Glomerular endothelial cell (primary cell): ENCODE data around the gene TPRX1. TPM values are rescaled to one million over a fixed set of nuclear protein-coding genes. Genes with fewer than 3 reads are reported as not detected.
"Not testable (repeated sequence)": the region's sequence is repeated elsewhere in the genome, so short reads cannot be mapped to it uniquely, and the experiment has no call there.

Experiments used
- DNase-seq: peaks from one replicate; pipeline ENCODE4 v3.0.0-alpha.2; 2011; ENCODE audit warnings: low read depth, low spot score; ENCODE audit errors: extremely low read depth
- total RNA-seq: library from RNA; depleted of rRNA; stranded (reverse); fragments of >200 nt; gene quantifications from 2 replicates; pipeline ENCODE4 v1.2.3, GENCODE V29; 2015

Gene TPRX1
- total RNA-seq, 1 donor from 2014 or later = not detected

DNA sequence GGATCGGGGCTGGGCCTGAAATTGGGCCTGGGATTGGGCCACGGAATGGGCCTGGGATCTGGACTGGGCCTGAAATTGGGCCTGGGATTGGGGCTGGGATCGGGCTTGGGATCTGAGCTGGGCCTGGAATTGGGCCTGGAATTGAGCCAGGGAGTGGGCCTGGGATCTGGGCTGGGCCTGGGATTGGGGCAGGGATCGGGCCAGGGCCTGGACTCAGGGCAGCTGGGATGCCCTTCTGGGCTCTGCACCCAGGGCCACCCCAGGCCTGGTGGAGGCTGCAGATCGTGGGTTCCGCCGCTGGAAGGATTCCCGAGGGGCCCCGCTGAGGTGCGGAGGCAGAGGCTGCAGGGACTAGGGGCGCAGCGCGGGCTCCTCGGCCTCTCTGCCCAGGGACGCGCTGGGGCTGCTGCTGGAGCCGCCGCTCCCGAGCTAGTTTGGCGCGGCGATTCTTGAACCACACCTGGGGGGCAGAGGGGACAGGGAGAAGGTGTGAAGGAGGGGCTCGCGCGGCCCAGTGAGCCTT lies 1.8 kb downstream of the TPRX1 start:
- no peak for DNase-seq

- DNase-seq = no peak
These were observed 3.1 kb downstream of the TPRX1 start for GRCh38 chr19:47801270-47801669.

- DNase-seq = no peak
These were observed 5.5 kb downstream of the TPRX1 start for GRCh38 chr19:47798904-47799266.

DNA sequence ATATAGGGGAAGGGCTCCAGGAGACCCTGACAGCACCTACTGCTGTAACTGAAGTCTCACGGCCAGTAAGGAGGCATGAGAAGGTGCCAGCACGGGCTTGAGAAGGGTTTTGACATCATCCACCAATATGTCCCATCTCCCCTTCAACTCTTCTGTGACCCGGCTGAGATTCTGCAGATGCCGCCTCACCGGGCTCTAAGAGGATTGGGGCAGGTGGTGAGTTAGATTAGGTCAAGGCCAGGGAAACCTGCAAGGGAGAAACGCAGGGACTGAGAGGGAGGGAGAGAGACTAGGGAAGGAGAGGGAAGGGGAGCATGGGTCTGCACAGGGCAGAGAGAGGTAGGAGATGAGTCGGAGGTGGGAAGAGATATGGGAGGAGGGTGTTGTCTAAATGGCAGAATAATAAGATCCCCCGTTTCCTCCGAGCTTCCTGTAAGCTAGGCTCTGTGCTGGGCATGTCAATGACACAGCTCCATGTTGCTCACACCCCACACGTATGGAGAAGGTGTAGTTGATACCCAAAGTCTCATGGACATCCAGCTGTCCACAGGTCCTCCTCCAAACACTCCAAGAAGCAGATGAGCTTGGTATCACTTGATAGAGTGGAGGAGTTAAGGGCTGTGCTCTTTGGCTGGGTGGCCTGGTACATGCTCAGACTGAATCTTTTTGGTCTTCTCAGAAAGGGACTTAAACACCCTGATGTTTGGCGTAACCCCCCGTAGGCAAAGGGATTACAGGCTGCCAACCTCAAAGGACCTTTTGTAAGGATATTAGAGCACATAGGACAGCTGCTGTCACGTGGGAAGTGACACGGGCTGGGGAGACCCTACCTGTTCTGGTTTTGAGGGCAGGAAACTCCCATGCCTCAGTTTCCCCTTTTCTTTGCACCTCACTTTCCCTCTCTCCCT lies 6.1 kb downstream of the TPRX1 start:
- DNase-seq = no peak

DNA sequence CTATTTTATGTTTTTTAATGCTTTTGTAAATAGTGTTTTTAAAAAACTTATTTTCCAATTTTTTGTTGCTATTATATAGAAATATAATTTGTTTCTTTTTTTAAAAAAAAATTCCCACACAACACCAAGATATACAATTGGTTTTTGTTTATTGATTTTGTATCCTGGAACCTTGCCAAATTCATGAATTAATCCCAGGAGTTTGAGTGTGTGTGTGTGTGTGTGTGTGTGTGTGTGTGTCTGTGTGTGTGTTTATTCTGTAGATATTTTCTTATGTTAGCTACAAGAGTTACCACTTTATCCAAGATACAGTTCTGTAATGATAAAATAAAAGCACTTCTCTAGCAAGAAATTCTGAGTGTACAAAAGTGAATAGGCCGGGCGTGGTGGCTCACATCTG lies 7.6 kb downstream of the TPRX1 start:
- DNase-seq = no peak

DNA sequence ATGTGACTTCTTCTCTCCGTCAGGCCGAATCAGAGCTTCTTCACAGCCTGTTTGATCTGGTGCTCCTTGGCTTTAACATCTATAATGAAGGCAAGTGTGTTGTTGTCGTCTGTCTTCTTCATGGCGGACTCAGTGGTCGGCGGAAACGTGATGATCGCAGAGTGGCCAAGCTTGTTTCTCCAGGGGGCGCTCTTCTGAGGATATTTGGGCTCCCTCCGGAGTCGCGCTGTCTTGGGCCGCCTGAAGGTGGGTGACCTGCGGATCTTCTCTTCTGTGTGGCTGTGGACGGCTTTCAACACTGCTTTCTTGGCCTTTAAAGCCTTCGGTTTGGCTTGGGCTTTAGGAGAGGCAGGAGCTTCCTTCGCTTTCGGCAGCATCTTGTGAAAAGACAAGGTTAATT lies 9.8 kb downstream of the TPRX1 start:
- no peak for DNase-seq

DNA sequence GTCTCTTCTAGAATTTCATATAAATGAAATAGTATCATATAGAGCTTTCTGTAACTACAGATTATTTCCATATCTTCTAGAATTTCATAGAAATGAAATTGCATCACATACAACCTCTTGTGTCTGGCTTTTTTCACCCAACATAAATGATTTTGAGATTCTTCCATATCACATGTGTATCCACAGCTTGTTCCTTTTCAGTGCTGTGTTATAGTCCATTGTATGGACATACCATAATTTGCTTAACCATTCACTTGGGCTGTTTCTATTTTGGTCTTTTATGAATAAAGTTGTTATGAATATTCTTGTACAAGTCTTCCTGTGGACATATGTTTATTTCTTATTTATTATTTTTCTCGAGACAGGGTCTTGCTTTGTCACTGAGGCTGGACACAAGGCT lies 11.7 kb downstream of the TPRX1 start:
- DNase-seq = no peak

DNA sequence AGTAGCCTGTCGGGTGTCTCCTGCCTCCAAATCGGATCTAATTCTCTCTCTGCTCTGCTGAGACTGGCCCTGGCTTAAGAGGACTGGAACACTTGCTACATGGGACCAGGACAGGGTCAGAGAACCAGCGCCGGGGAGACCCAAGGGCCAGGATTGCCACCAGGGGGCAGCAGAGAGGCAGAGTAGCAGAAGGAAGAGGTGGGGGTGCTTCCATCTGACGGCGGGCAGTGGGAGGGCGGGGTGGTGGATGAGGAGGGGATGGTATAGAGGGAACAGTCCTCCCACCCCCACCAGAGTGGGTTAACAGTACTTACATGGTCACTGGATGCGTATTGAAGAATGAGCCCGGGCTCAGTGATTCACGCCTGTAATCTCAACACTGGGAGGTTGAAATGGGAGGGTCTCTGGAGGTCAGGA lies 13.9 kb downstream of the TPRX1 start:
- DNase-seq = no peak

DNA sequence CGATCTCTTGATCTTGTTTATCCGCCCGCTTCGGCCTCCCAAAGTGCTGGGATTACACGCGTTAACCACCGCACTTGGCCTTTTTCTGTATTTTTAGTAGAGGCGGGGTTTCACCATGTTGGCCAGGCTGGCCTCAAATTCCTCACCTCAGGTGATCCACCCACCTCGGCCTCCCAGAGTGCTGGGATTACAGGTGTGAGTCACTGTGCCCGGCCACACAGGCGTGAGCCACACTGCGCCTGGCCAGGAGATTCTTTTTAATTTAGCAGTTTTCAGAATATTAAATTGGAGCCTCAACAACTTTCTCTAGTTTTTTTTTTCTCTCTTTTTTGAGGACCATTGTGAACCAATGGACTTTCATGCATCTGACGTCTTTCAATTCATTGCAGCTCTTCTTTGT lies 14.5 kb downstream of the TPRX1 start:
- DNase-seq = not testable (repeated sequence)

DNA sequence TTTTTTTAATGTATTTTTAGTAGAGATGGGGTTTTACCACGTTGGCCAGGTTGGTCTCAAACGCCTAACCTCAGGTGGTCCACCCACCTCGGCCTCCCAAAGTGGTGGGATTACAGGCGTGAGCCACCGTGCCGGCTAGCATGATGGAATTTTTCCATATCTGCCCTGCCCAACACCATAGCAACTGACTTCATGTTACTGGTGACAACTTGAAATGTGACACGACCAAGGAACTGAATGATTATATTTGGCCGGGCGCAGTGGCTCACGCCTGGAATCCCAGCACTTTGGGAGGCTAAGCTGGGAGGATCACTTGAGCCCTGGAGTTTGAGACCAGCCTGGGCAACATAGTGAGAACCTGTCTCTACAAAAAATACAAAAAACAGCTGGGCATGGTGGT lies 17.0 kb downstream of the TPRX1 start:
- not testable (repeated sequence) for DNase-seq

- DNase-seq = no peak
These were observed 17.8 kb downstream of the TPRX1 start for GRCh38 chr19:47786566-47786965.

DNA sequence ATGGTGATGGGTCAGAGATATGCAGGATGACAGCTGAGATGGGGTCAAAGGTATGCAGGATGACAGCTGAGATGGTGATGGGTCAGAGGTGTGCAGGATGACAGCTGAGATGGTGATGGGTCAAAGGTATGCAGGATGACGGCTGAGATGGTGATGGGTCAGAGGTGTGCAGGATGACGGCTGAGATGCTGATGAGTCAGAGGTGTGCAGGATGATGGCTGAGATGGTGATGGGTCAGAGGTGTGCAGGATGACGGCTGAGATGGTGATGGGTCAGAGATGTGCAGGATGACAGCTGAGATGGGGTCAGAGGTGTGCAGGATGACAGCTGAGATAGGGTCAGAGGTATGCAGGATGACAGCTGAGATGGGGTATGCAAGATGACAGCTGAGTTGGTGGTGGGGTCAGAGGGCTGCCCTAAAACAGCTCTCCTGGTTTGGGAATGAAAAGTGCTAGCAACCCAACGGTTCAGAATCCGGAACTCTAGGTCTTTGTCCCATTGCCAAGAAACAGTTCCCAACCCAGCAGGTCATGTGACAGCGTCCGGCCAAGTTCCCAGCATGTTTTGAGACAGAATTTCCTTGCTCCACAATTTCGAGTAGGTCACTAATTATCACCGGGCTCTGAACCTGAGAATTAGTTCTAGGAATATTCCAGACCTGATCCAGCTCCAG lies 22.6 kb downstream of the TPRX1 start:
- DNase-seq = no peak

GRCh38 chr19:47780215-47780551 lies 24.2 kb downstream of the TPRX1 start:
- DNase-seq = no peak

DNA sequence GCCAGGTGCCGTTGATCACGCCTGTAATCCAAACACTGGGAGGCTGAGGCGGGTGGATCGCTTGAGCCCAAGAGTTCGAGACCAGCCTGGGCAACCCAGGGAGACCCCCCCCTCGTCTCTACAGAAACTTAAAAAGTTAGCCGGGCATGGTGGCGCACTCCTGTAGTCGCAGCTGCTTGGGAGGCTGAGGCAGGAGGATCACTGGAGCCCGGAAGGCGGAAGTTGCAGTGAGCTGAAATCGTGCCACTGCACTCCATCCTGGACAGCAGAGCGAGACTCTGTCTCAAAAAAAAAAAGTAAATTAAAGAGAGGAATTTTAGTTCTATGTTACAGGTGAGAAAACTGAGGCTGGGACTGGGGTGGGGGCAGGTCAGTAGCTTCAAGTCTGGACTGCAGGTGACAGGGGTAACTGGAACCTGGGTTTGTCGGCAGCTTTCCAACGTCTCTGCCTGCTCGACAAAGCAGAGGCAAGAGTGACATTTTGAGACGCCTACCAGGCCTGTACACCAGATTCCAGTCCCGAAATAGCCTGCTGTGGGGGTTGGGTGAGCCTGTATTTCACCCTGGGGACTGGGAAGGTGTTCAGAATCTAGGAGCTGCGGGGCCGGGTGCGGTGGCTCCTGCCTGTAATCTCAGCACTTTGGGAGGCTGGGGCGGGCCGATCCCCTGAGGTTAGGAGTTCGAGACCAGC lies 24.7 kb downstream of the TPRX1 start:
- no peak for DNase-seq

- DNase-seq = no peak
These were observed 25.4 kb downstream of the TPRX1 start for GRCh38 chr19:47778954-47779351.

GRCh38 chr19:47778049-47778953 lies 26.1 kb downstream of the TPRX1 start, which contains the start of gene SELENOW:
Gene SELENOW, plus strand, starts transcription at chr19:47778703. Its CDS starts 83 bp downstream, at chr19:47778786.
- no peak for DNase-seq

GRCh38 chr19:47777245-47778048 lies 26.9 kb downstream of the TPRX1 start:
- DNase-seq = not testable (repeated sequence)

- no peak for DNase-seq
These were observed 27.8 kb downstream of the TPRX1 start for GRCh38 chr19:47776568-47776967.

GRCh38 chr19:47771291-47771690 lies 33.1 kb downstream of the TPRX1 start:
- not testable (repeated sequence) for DNase-seq
